Measurements from ENCODE around the gene CDR2.

The CDR2 gene

GRCh38 chr16:22323173-22323958, 51.1 kb downstream of the CDR2 start:
- no peaks in the 10 kb centered on the region for H3K27me3 ChIP-seq (ENCODE audit: insufficient read depth, poor library complexity, severe bottlenecking)
- no peak for DNase-seq (ENCODE audit: low read depth in 1 of 2, low spot score in 1 of 2)
- H3K27ac ChIP-seq (replicated peaks), result no peak overlapping the region
- H3K4me3 ChIP-seq (replicated peaks; ENCODE audit: insufficient read depth, low read length), result no peak overlapping the region
- no peak for TF ChIP-seq POLR2AphosphoS5 (IDR thresholded peaks at IDR 0.05; ENCODE audit: low read depth)
- TF ChIP-seq GABPA (IDR thresholded peaks at IDR 0.05; ENCODE audit: low read depth), result no peak
- no peak for TF ChIP-seq REST (IDR thresholded peaks at IDR 0.05; ENCODE audit: insufficient replicate concordance, low read depth)
- no peak for TF ChIP-seq SPI1 (IDR thresholded peaks at IDR 0.05; ENCODE audit: borderline replicate concordance, low read depth)
- no peak for TF ChIP-seq CTCF (IDR thresholded peaks at IDR 0.05; ENCODE audit: insufficient read depth, low read length)

GRCh38 chr16:22322741-22323140, 51.7 kb downstream of the CDR2 start:
- Histone ChIP-seq H3K27me3 (ENCODE audit: insufficient read depth, poor library complexity, severe bottlenecking) (no peaks in the 10 kb centered on the region), H3K27ac (replicated peaks) (no peak overlapping the region), H3K4me3 (replicated peaks; ENCODE audit: insufficient read depth, low read length) (no peak overlapping the region)
- no peak for DNase-seq (ENCODE audit: low read depth in 1 of 2, low spot score in 1 of 2)
- TF ChIP-seq CTCF (IDR thresholded peaks at IDR 0.05; ENCODE audit: insufficient read depth, low read length) (no peak), SPI1 (IDR thresholded peaks at IDR 0.05; ENCODE audit: borderline replicate concordance, low read depth) (no peak), POLR2AphosphoS5 (IDR thresholded peaks at IDR 0.05; ENCODE audit: low read depth) (no peak), GABPA (IDR thresholded peaks at IDR 0.05; ENCODE audit: low read depth) (no peak), REST (IDR thresholded peaks at IDR 0.05; ENCODE audit: insufficient replicate concordance, low read depth) (no peak)

- Histone ChIP-seq H3K27ac (replicated peaks) (no peak overlapping the region), H3K4me3 (replicated peaks; ENCODE audit: insufficient read depth, low read length) (no peak overlapping the region), H3K27me3 (ENCODE audit: insufficient read depth, poor library complexity, severe bottlenecking) (no peaks in the 10 kb centered on the region)
- TF ChIP-seq SPI1 (IDR thresholded peaks at IDR 0.05; ENCODE audit: borderline replicate concordance, low read depth), result no peak
- TF ChIP-seq REST (IDR thresholded peaks at IDR 0.05; ENCODE audit: insufficient replicate concordance, low read depth), result no peak
- no peak for TF ChIP-seq GABPA (IDR thresholded peaks at IDR 0.05; ENCODE audit: low read depth)
- no peak for TF ChIP-seq POLR2AphosphoS5 (IDR thresholded peaks at IDR 0.05; ENCODE audit: low read depth)
- TF ChIP-seq CTCF (IDR thresholded peaks at IDR 0.05; ENCODE audit: insufficient read depth, low read length), result no peak
- DNase-seq (ENCODE audit: low read depth in 1 of 2, low spot score in 1 of 2), result no peak
These were observed 52.4 kb downstream of the CDR2 start for GRCh38 chr16:22322021-22322471.
